GM18907 (cell line): ENCODE data around the gene MUC21.

Experiments used
- ATAC-seq: cut with Tn5 transposase; IDR thresholded peaks from one replicate; pipeline ENCODE4 v1.9.1; 2021; ENCODE audit warnings: mild to moderate bottlenecking, moderate library complexity; ENCODE audit not compliant: unreplicated experiment

MUC21 gene

GRCh38 chr6:30983439-30983838, at the start of gene MUC21:
TSS of gene MUC21 (plus strand) at chr6:30983718. CDS start at chr6:30983959, 241 bp downstream.
- ATAC-seq, result no peak

- no peak for ATAC-seq
Observed at GRCh38 chr6:30935018-30935417, 48.5 kb upstream of the MUC21 start.

- ATAC-seq, result no peak
Observed at GRCh38 chr6:30937265-30937664, 46.3 kb upstream of the MUC21 start.

GRCh38 chr6:30938730-30939129, 44.8 kb upstream of the MUC21 start:
- ATAC-seq, result no peak

GRCh38 chr6:30939473-30939872, 44.0 kb upstream of the MUC21 start:
- ATAC-seq, result no peak

GRCh38 chr6:30940361-30940986, 43.0 kb upstream of the MUC21 start, which contains the start of gene MUCL3:
TSS of gene MUCL3 (plus strand) at chr6:30940973. CDS start at chr6:30941000, 27 bp downstream.
- no peak for ATAC-seq

GRCh38 chr6:30942338-30943060, 41.0 kb upstream of the MUC21 start:
- no peak for ATAC-seq

- no peak for ATAC-seq
Observed at GRCh38 chr6:30944051-30944450, 39.5 kb upstream of the MUC21 start.

GRCh38 chr6:30945281-30945680, 38.2 kb upstream of the MUC21 start:
- ATAC-seq, result no peak

- ATAC-seq, result no peak
Observed at GRCh38 chr6:30947231-30947630, 36.3 kb upstream of the MUC21 start.

GRCh38 chr6:30948811-30949210, 34.7 kb upstream of the MUC21 start:
- no peak for ATAC-seq

GRCh38 chr6:30951907-30952469, 31.5 kb upstream of the MUC21 start:
- no peak for ATAC-seq

GRCh38 chr6:30954631-30955366, 28.7 kb upstream of the MUC21 start:
- no peak for ATAC-seq

- peak; percentile 64 for ATAC-seq
Observed at GRCh38 chr6:30955367-30956042, 28.0 kb upstream of the MUC21 start.

- no peak for ATAC-seq
Observed at GRCh38 chr6:30957716-30958115, 25.8 kb upstream of the MUC21 start.

GRCh38 chr6:30960907-30961673, 22.4 kb upstream of the MUC21 start:
- no peak for ATAC-seq

GRCh38 chr6:30962716-30963115, 20.8 kb upstream of the MUC21 start:
- no peak for ATAC-seq

- no peak for ATAC-seq
Observed at GRCh38 chr6:30963641-30964040, 19.9 kb upstream of the MUC21 start.

- no peak for ATAC-seq
Observed at GRCh38 chr6:30964075-30964474, 19.4 kb upstream of the MUC21 start.

- no peak for ATAC-seq
Observed at GRCh38 chr6:30965140-30965601, 18.3 kb upstream of the MUC21 start.
